Stimulated activated CD4-positive, alpha-beta T cell treated with anti-CD3 and anti-CD28 coated beads, Interleukin-2, amount 100 ng/mL, for 4 hours (primary cell): Measurements from ENCODE around the gene MBNL1.

Source experiments
- DNase-seq: peaks from one replicate; pipeline ENCODE4 v3.0.0-alpha.2; 2020; ENCODE audit warnings: low read depth

The MBNL1 gene

GRCh38 chr3:152253514-152253913, 15.2 kb upstream of the MBNL1 start:
- no peak for DNase-seq

GRCh38 chr3:152254041-152254440, 14.7 kb upstream of the MBNL1 start:
- no peak for DNase-seq

- DNase-seq, result no peak
Measured at GRCh38 chr3:152255290-152255689, 13.4 kb upstream of the MBNL1 start.

GRCh38 chr3:152256851-152257562, 11.7 kb upstream of the MBNL1 start:
- no peak for DNase-seq

- DNase-seq, result no peak
Measured at GRCh38 chr3:152257563-152258035, 11.1 kb upstream of the MBNL1 start.

GRCh38 chr3:152258448-152259393, 10.0 kb upstream of the MBNL1 start:
- peak; percentile 36 for DNase-seq

GRCh38 chr3:152259468-152259867, 9.3 kb upstream of the MBNL1 start:
- no peak for DNase-seq

GRCh38 chr3:152260026-152260425, 8.7 kb upstream of the MBNL1 start:
- DNase-seq, result no peak

GRCh38 chr3:152260529-152260928, 8.2 kb upstream of the MBNL1 start:
- no peak for DNase-seq

- DNase-seq, result no peak
Measured at GRCh38 chr3:152261329-152261728, 7.4 kb upstream of the MBNL1 start.

- DNase-seq, result no peak
Measured at GRCh38 chr3:152263711-152264110, 5.0 kb upstream of the MBNL1 start.

GRCh38 chr3:152264378-152264777, 4.4 kb upstream of the MBNL1 start:
- DNase-seq, result no peak

- DNase-seq, result no peak
Measured at GRCh38 chr3:152266221-152266995, 2.3 kb upstream of the MBNL1 start.

GRCh38 chr3:152267831-152268554, 736 bp upstream of the MBNL1 start:
- DNase-seq, result no peak

- peak; percentile 25 for DNase-seq
Measured at GRCh38 chr3:152269056-152269830, 514 bp downstream of the MBNL1 start.

- no peak for DNase-seq
Measured at GRCh38 chr3:152269831-152270734, 1.4 kb downstream of the MBNL1 start.

- no peak for DNase-seq
Measured at GRCh38 chr3:152270937-152271336, 2.2 kb downstream of the MBNL1 start.

- DNase-seq, result no peak
Measured at GRCh38 chr3:152271501-152272236, 2.9 kb downstream of the MBNL1 start.

- DNase-seq, result peak; percentile 68
Measured at GRCh38 chr3:152272771-152273242, 4.1 kb downstream of the MBNL1 start.
